HFFc6 (cell line): ENCODE measurements around the gene IGF1R. TPM values are rescaled to one million over a fixed set of nuclear protein-coding genes. Genes with fewer than 3 reads are reported as not detected.

Source experiments
- DNase-seq: peaks from one replicate; pipeline ENCODE4 v3.0.0-alpha.2; 2018
- H3K27ac Mint-ChIP-seq: 2 replicates; pipeline ENCODE4 v1.8.0; 2020; ENCODE audit warnings: mild to moderate bottlenecking, mixed read lengths
- H3K27me3 Mint-ChIP-seq: 2 replicates; pipeline ENCODE4 v1.8.0; 2021; ENCODE audit warnings: mild to moderate bottlenecking, moderate library complexity, mixed read lengths; ENCODE audit not compliant: insufficient read depth
- H3K36me3 Mint-ChIP-seq: 2 replicates; pipeline ENCODE4 v1.8.0; 2021; ENCODE audit warnings: low read depth, mixed read lengths
- H3K4me1 Mint-ChIP-seq: 2 replicates; pipeline ENCODE4 v1.8.0; 2020; ENCODE audit warnings: low read depth, mixed read lengths
- H3K4me3 Mint-ChIP-seq: 2 replicates; pipeline ENCODE4 v1.8.0; 2020; ENCODE audit warnings: mild to moderate bottlenecking, moderate library complexity, mixed read lengths
- H3K9me3 Mint-ChIP-seq: 2 replicates; pipeline ENCODE4 v1.8.0; 2020; ENCODE audit warnings: mild to moderate bottlenecking, mixed read lengths
- CTCF ChIP-seq: fragments of 200-600 bp; sonication (generic); IDR thresholded peaks from 2 replicates; pipeline ENCODE4 v1.5.0; 2021; ENCODE audit warnings: antibody characterized with exemption, mild to moderate bottlenecking
- total RNA-seq, 6 experiments: library from RNA; stranded (reverse); fragmentation: NEBNext Ultra II Directional; extraction: Animal tissue kit (Norgen Biotek cat#: 25700); gene quantifications; 2 replicates in 1 of 6; 3 replicates in 5 of 6; pipeline ENCODE4 v1.2.3, GENCODE V29; 2021

Gene IGF1R
- total RNA-seq, 6 experiments from 2014 or later, result 46.7 to 61.9 (median 50.1) TPM

DNA sequence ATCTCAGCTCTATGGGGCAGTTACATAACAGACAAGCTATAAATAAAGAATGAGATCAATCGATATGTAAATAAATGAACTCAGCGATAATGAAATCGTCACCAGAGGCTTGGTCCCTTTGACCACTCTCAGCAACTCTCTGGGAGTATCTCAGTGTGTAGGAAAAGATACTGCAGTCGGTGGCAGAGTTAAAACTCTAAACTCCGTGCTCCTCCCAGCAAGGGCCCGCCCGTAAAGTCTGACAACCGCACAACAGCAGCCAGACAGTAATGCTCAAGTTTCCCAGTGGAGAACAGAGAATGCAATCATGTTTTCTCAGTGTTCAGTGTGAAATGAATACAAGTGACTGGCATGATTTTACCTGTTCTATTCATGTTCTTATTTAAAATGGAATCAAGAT lies 28.3 kb upstream of the IGF1R start:
- H3K4me1 Mint-ChIP-seq, result no peaks in the 10 kb centered on the region
- H3K36me3 Mint-ChIP-seq, result no peaks in the 10 kb centered on the region
- H3K27me3 Mint-ChIP-seq, result peaks cover 32% of the 10 kb centered on the region
- no peak overlapping the region for H3K4me3 Mint-ChIP-seq
- H3K9me3 Mint-ChIP-seq, result no peaks in the 10 kb centered on the region
- no peak for DNase-seq
- TF ChIP-seq CTCF, result no peak
- H3K27ac Mint-ChIP-seq, result no peak overlapping the region

DNA sequence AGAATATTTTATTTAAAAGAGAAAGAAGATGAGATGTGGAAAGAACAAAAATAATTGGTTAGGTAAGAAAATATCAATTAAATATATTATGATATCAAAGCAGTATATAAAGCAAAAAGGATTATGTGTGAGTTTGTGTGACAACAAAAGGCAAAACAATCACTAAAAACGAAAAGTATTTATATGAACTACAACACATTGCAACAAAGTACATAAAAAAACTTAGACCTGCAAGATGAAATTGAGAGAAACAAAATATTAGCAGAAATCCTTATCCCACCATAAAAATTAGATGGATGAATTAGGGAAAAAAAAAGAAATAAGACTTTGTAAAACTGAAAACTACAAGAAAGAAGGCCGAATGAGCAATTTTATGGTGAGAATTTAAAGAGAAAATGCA lies 27.3 kb upstream of the IGF1R start:
- Mint-ChIP-seq H3K27me3 (peaks cover 31% of the 10 kb centered on the region), H3K4me3 (no peak overlapping the region), H3K27ac (no peak overlapping the region), H3K36me3 (no peaks in the 10 kb centered on the region), H3K4me1 (no peaks in the 10 kb centered on the region), H3K9me3 (no peaks in the 10 kb centered on the region)
- DNase-seq, result no peak
- TF ChIP-seq CTCF, result no peak

DNA sequence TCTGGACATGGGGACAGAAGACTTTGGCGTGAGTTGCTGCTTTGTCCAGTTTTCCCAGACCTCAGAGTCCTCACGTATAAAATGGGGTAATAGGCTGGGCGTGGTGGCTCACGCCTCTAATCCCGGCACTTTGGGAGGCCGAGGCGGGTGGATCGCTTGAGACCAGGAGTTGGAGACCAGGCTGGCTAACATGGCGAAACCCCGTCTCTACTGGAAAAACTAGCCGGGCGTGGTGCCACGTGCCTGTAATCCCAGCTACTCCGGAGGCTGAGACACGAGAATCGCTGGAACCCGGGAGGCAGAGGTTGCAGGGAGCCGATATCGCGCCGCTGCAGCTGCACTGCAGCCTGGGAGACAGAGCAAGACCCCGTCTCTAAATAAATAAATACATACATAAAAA lies 22.7 kb upstream of the IGF1R start:
- H3K4me1 Mint-ChIP-seq, result no peaks in the 10 kb centered on the region
- no peak overlapping the region for H3K4me3 Mint-ChIP-seq
- H3K27me3 Mint-ChIP-seq, result peaks cover 22% of the 10 kb centered on the region
- no peak for TF ChIP-seq CTCF
- no peaks in the 10 kb centered on the region for H3K9me3 Mint-ChIP-seq
- H3K27ac Mint-ChIP-seq, result no peak overlapping the region
- H3K36me3 Mint-ChIP-seq, result no peaks in the 10 kb centered on the region
- no peak for DNase-seq

GRCh38 chr15:98626153-98626552 lies 22.2 kb upstream of the IGF1R start:
- no peak for TF ChIP-seq CTCF
- DNase-seq, result no peak
- Mint-ChIP-seq H3K4me1 (no peaks in the 10 kb centered on the region), H3K27me3 (peaks cover 22% of the 10 kb centered on the region), H3K9me3 (no peaks in the 10 kb centered on the region), H3K27ac (no peak overlapping the region), H3K36me3 (no peaks in the 10 kb centered on the region), H3K4me3 (no peak overlapping the region)

DNA sequence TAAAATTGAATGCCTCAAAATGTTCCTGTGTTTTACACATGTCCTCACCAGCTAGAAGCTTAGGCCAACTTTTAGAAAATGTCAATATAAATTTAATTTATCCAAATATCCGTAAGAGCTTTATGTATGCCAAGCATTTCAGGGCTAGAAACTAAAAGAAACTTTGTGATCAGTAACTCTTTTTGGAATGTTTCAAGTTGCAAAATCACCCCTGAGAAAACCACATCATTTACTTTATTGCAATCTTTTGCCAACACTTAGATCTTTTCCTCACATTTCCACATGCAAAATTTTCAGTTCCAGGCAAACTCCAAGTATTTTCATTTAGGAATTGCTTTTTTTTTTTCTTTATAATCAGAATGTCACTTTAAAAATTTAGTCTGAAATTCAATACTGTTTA lies 20.1 kb upstream of the IGF1R start:
- Mint-ChIP-seq H3K27ac (no peak overlapping the region), H3K27me3 (peaks cover 35% of the 10 kb centered on the region), H3K36me3 (no peaks in the 10 kb centered on the region), H3K4me3 (no peak overlapping the region), H3K4me1 (no peaks in the 10 kb centered on the region), H3K9me3 (no peaks in the 10 kb centered on the region)
- no peak for DNase-seq
- TF ChIP-seq CTCF, result no peak

DNA sequence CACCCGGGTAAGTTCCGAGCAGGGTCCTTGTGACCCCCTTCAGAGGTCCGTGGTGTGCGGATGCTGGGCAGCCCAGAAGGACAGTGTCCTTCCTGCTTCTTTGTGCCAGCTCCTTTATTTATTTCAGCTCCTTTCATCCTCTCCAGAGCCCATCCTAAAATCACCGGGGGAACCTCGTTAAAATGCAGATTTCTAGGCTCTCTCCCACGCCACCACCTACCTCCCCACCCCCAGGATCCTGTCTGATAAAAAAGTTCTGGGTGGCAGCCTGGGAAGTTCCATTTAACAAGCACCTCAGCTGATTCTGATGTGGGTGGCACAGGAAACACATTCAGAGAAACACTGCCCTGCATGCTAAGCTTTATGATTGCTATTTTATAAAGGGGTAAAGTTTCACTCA lies 12.5 kb upstream of the IGF1R start:
- H3K27ac Mint-ChIP-seq, result no peak overlapping the region
- H3K4me1 Mint-ChIP-seq, result no peaks in the 10 kb centered on the region
- no peaks in the 10 kb centered on the region for H3K36me3 Mint-ChIP-seq
- H3K9me3 Mint-ChIP-seq, result no peaks in the 10 kb centered on the region
- DNase-seq, result no peak
- H3K27me3 Mint-ChIP-seq, result peaks cover 48% of the 10 kb centered on the region
- no peak for TF ChIP-seq CTCF
- H3K4me3 Mint-ChIP-seq, result no peak overlapping the region
